Pancreas (tissue), 10 donors: ENCODE measurements around the gene CHST5. TPM values are rescaled to one million over a fixed set of nuclear protein-coding genes. Genes with fewer than 3 reads are reported as not detected.
"Not testable (repeated sequence)": the region's sequence is repeated elsewhere in the genome, so short reads cannot be mapped to it uniquely, and the experiment has no call there.

ENCODE experiments used
- ATAC-seq, 4 donors: fragments of 200-7000 bp; cut with Tn5 transposase; one replicate each; pipeline versions ENCODE4 v1.8.0 to v1.9.1; 2020; ENCODE audit warnings: mild to moderate bottlenecking in 4 of 4, moderate library complexity in 4 of 4
- DNase-seq, 6 donors: peaks; one replicate each; pipeline ENCODE4 v3.0.0-alpha.2; 2020
- FAIRE-seq: peaks from 2 replicates; lab custom pipeline; 2012; peaks lifted over from hg19 to GRCh38; lab: Jason Lieb, UNC
- H3K27ac ChIP-seq, 4 donors: fragments of 200-600 bp; sonication (generic); 1 replicate in 3 of 4; 2 replicates in 1 of 4; pipeline versions ENCODE4 v1.5.0 to v1.8.0; 2020
- H3K27me3 ChIP-seq, 4 donors: fragments of 200-600 bp; one replicate each; pipeline ENCODE4 v1.8.0; 2021
- H3K36me3 ChIP-seq, 3 donors: fragments of 200-600 bp; sonication (generic) in 1 of 3; one replicate each; pipeline versions ENCODE4 v1.5.0 to v1.8.0; 2020 to 2021
- H3K4me1 ChIP-seq, 3 donors: fragments of 200-600 bp; one replicate each; pipeline ENCODE4 v1.8.0; 2021
- H3K4me3 ChIP-seq, 4 donors: fragments of 200-600 bp; sonication (generic) in 2 of 4; one replicate each; pipeline versions ENCODE4 v1.5.0 to v1.8.0; 2020 to 2021
- H3K9me3 ChIP-seq, 4 donors: fragments of 200-600 bp; one replicate each; pipeline ENCODE4 v1.8.0; 2021
- WGBS, 2 donors: extraction: QIAGEN DNeasy Blood & Tissue Kit; methylation state at CpG; one replicate each; pipeline ENCODE4 v1.1.7; 2013; 5-methylcytosine and 5-hydroxymethylcytosine counted together
- intact Hi-C, 3 donors: fragments of 100-400 bp; cut with DNase I; formaldehyde crosslinking; loops; one replicate each; pipeline versions ENCODE4 v1.11.1 to v1.14.2; 2022
- polyA plus RNA-seq, 2 donors: library from polyadenylated mRNA; stranded (reverse); fragments of 200-250 nt; gene quantifications; one replicate each; pipeline ENCODE4 v1.2.3, GENCODE V29; 2013
- total RNA-seq, 6 donors: library from RNA; stranded (reverse); fragmentation: NEBNext Ultra II Directional in 4 of 6; extraction: Animal tissue kit (Norgen Biotek cat#: 25700) in 4 of 6; gene quantifications; one replicate each; pipeline versions ENCODE4 v1.2.1 to v1.2.4, GENCODE V29; 2021 to 2023
- TF ChIP-seq, protein P1 (sequence below), 4 donors: fragments of 200-600 bp; sonication (generic) in 3 of 4; IDR thresholded peaks; one replicate each; pipeline versions ENCODE4 v1.5.0 to v1.8.0; 2021; ENCODE audit warnings: antibody characterized with exemption in 4 of 4
- donor health status: healthy with polysubstance abuse.
- donor health status: DM: no; HTN: no; CAD: no; lungs with moderate emphysema.
- donor health status: DM: no; HTN: no; CAD: no.
- donor health status: control.
- donor health status: control.
- donor health status: Bipolar disorder and iron deficiency.
- donor health status: DM: yes; HTN: yes; CAD: no.
- donor health status: DM: no; HTN: no; CAD: no.
- donor health status: DM: no; HTN: no; CAD: no.
- donor health status: DM: yes; HTN: yes; CAD: no.

The CHST5 gene
- total and polyA plus RNA-seq, 8 donors: 0.06 to 0.28 (median 0.15) TPM; not detected in 1

DNA sequence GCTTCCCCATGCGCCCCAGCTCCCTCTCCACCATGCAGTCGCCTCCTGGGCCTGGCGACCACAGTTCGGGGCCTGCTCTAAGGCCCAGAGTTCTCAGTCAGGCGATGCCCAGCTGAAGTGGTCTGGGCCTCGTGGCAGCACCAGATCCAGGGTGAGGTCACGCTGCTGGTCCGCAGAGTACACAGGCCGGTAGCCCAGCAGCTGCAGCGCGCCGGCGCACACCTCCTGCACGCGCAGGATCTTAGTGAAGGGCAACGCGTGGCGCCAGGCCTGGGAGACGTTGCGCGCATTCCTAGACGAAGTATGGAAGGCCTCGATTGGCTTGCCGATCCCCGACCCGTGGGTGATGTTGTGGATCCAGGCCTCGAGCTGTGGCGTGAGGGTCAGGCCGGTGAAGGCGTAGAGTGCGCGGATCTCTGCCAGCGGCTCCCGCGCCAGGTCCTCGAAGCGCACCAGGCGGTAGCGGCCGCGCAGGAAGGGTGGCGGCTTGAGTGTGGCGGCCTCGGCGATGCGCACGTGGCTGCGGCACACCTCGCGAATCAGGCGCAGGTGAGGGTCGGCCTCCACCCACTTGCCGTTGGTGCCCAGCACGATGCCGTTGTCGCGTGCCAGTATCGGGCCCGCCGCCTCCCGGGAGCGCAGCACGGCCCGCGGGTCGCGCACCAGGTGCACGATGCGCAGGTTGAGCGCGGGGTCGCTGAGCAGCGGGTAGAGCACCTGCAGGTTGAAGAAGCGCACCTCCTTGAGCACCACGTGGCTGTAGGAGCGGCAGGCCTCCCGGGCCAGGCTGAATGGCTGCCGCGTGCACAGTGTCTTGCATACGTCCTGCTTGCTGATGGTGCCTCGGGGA, 6.6 kb downstream of the CHST5 start:
- FAIRE-seq (no peak), DNase-seq (peak in 1 of 6 donors; percentile 58), ATAC-seq (no peak)
- 93 to 94% methylated on average over 81 of the region's 81 CpGs for WGBS, 2 donors
- intact Hi-C loops: no loop called here
- Histone ChIP-seq H3K4me3 (no peak overlapping the region), H3K36me3 (no peaks in the 10 kb centered on the region), H3K27ac (no peak overlapping the region), H3K9me3 (no peaks in the 10 kb centered on the region), H3K27me3 (no peaks in the 10 kb centered on the region), H3K4me1 (no peaks in the 10 kb centered on the region)
- TF ChIP-seq, protein P1, sequence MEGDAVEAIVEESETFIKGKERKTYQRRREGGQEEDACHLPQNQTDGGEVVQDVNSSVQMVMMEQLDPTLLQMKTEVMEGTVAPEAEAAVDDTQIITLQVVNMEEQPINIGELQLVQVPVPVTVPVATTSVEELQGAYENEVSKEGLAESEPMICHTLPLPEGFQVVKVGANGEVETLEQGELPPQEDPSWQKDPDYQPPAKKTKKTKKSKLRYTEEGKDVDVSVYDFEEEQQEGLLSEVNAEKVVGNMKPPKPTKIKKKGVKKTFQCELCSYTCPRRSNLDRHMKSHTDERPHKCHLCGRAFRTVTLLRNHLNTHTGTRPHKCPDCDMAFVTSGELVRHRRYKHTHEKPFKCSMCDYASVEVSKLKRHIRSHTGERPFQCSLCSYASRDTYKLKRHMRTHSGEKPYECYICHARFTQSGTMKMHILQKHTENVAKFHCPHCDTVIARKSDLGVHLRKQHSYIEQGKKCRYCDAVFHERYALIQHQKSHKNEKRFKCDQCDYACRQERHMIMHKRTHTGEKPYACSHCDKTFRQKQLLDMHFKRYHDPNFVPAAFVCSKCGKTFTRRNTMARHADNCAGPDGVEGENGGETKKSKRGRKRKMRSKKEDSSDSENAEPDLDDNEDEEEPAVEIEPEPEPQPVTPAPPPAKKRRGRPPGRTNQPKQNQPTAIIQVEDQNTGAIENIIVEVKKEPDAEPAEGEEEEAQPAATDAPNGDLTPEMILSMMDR (IDR thresholded peaks at IDR 0.05): no peak

DNA sequence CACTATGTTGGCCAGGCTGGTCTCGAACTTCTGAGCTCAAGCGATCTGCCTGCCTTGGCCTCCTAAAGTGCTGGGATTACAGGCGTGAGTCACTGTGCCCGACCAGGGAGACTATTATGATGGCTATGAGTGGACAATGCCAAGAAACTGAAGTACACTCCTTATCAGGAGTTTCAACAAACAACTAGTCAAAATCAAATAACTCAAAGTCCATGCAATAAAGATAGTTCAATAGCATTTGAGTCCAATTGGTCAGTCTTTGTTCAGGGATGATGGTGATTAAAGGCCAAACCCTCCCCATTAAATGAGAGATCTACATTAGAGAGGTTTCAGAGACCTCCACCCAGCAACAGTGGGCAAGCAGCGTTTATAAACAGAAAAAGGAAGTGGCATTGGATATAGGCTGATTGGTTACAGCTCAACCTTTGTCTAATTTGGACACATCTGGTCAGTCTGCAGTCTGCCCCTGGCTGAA, 8.0 kb downstream of the CHST5 start:
- H3K4me3 ChIP-seq: no peak overlapping the region
- peak; percentile 83 for FAIRE-seq
- no peak overlapping the region for H3K27ac ChIP-seq
- H3K27me3 ChIP-seq: no peaks in the 10 kb centered on the region
- peak in 3 of 6 donors; percentile 25 to 45 (median 29) for DNase-seq
- 40% methylated on average over 5 of the region's 5 CpGs for WGBS, 2 donors
- TF ChIP-seq, protein P1 (IDR thresholded peaks at IDR 0.05): no peak
- H3K36me3 ChIP-seq: no peaks in the 10 kb centered on the region
- H3K4me1 ChIP-seq: no peaks in the 10 kb centered on the region
- peak; percentile 76 to 92 (median 84) for ATAC-seq
- intact Hi-C loops: no loop called here
- no peaks in the 10 kb centered on the region for H3K9me3 ChIP-seq

DNA sequence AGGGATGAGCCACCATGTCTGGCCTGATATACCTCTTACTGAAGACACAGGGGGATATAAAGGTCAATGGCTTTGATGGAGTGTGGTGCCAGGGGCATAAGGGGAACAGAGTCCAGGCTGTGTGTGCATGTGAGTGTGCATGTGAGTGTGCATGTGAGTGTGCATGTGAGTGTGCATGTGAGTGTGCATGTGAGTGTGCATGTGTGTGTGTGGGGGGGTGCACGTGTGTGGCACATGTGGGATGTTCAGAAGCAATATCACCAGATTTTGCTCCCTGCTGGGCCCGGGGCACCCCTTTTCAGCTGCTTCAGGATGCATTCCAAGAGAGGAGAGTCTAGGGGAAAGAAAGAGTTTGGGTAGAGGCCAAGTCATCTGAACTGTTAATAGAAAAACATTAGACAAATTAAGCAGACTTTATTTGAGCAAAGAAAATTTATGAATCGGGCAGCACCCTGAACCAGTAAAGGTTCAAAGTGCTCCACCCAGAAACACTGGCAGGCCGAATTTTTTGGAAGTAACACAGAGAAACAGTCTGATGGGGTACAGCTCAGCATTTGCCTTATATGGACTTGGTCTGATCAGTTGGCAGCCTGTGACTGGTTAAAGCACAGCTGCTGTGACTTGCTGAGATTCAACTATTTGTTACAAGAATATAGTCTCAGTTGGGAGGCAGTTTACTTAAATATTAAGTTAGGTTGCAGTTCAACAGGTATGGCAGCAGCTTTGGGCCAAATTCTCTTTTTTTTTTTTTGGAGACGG, 9.7 kb downstream of the CHST5 start:
- FAIRE-seq (no peak), DNase-seq (no peak), ATAC-seq (no peak)
- TF ChIP-seq, protein P1 (IDR thresholded peaks at IDR 0.05): no peak
- no peak overlapping the region for H3K27ac ChIP-seq
- no peaks in the 10 kb centered on the region for H3K27me3 ChIP-seq
- no peaks in the 10 kb centered on the region for H3K36me3 ChIP-seq
- 88 to 89% methylated on average over 5 of the region's 5 CpGs for WGBS, 2 donors
- no peak overlapping the region for H3K4me3 ChIP-seq
- no peaks in the 10 kb centered on the region for H3K9me3 ChIP-seq
- intact Hi-C loops: no loop called here
- H3K4me1 ChIP-seq: no peaks in the 10 kb centered on the region

DNA sequence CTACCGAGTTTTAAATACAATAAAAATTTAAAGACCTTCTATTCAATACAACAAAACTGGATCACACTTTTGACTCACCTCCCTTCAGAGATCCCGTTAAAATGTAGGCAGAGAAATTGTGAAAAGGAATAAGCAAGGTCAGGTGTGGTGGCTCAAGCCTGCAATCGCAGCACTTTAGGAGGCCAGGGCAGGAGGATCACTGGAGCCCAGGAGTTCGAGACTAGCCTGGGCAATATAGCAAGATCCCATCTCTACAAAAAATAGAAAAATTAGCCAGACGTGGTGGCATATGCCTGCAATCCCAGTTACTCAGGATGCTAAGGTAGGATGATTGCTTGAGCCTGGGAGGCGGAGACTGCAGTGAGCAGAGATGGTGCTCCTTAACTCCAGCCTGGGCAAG, 16.7 kb downstream of the CHST5 start:
- WGBS, 2 donors: 88 to 92% methylated on average over 6 of the region's 6 CpGs
- intact Hi-C loops: no loop called here
- H3K9me3 ChIP-seq: no peaks in the 10 kb centered on the region
- H3K4me3 ChIP-seq: no peak overlapping the region
- TF ChIP-seq, protein P1 (IDR thresholded peaks at IDR 0.05): no peak
- H3K36me3 ChIP-seq: no peaks in the 10 kb centered on the region
- H3K4me1 ChIP-seq: no peaks in the 10 kb centered on the region
- FAIRE-seq: no peak
- no peak overlapping the region for H3K27ac ChIP-seq
- H3K27me3 ChIP-seq: no peaks in the 10 kb centered on the region
- DNase-seq: no peak
- no peak for ATAC-seq

DNA sequence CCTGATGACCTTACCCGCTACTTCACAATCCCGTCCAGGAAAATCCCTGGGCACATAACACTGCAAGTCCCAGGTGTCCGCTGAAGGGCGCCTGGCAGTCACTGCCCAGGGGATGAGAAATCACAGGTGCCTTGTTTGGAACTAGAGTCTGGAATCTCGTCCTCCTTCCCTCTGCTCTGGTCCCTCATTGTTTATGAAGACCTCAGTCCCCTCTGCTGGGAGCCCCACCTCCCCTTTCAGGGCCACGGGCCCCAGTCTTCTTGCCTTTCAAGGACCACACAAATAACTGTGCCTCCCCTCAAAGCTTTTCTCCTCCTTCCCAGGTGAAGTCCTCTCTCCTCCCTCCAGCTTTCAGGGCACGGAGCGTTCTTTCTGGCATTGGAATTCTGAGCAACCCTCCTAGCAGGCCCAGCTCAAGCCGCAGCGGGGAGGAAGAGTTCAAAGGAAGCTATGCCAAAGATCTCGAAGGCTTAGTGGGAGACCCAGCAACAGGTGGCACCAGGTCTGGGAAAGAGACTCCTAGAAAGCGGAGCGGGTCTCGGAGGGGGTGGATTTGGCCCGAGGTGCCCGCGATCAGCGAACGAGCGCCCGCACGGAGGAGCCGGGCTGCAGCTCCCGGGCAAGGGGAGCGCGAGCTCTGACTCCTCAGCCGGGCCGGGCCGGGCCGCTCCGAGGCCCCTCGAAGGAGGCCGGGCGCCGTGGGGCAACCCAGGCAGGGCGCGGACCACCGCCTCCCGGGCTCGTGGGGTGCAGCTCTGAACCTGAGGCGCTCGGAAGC, 19.5 kb downstream of the CHST5 start:
- peak; percentile 50 to 65 (median 57) for ATAC-seq
- intact Hi-C loops, H3K36me3 ChIP-seq, H3K27me3 ChIP-seq, H3K9me3 ChIP-seq, FAIRE-seq, H3K4me1 ChIP-seq: not testable (repeated sequence)
- Histone ChIP-seq H3K4me3 (peak overlapping the region; percentile 83 to 99 (median 91)), H3K27ac (peak overlapping the region; percentile 94 to 96 (median 96))
- 2% methylated on average over 31 to 42 of the region's 42 CpGs for WGBS, 2 donors
- peak; percentile 23 to 76 (median 52) for DNase-seq
